ENCODE measurements around the gene CTDSPL. TPM values are rescaled to one million over a fixed set of nuclear protein-coding genes. Genes with fewer than 3 reads are reported as not detected.

Gene CTDSPL
- total RNA-seq, 8 experiments from 2014 or later: 6.6 to 31.9 (median 12.6) TPM

DNA sequence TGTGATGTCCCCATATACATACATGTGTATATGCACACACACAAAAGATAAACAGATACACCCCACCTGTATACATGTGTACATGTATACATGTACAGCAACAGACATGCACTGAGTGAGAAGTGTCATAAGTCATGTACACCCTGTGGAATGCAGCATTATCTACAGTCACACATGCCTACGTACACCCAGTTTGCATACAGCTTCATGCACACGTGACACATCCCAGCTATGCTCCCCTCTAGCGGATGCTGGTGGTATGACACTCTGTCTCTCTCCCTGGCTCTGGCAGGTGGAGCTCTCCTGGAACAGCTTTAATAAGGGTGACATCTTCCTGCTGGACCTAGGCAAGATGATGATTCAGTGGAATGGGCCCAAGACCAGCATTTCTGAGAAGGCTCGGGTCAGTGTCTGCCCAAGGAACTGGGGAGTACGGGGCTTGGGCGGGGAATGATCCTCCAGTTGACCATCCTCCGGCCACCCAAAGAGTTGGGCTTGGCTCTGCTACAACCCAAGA is 135.2 kb downstream of the CTDSPL start:
- H3K4me3 ChIP-seq: no peak overlapping the region
- no peak overlapping the region for H3K27ac ChIP-seq
- WGBS, 10 experiments: 0 to 27% (median 21%) methylated on average over 1 to 5 of the region's 7 CpGs; no CpG with 5 or more reads in 6 of the 10 experiments
- in situ Hi-C loops (cut with MboI; ENCODE audit: low pct_unique_long_range_greater_than_20kb in 2 of 9, low sequenced_read_pairs in 9 of 9, unreplicated experiment in 9 of 9): no loop called here
- H3K4me1 ChIP-seq (replicated peaks in 1 of 2): peaks cover 9 to 24% of the 10 kb centered on the region in 2 donors
- ATAC-seq (replicated peaks in 6 of 8): peak; percentile 3 to 52 (median 37)

DNA sequence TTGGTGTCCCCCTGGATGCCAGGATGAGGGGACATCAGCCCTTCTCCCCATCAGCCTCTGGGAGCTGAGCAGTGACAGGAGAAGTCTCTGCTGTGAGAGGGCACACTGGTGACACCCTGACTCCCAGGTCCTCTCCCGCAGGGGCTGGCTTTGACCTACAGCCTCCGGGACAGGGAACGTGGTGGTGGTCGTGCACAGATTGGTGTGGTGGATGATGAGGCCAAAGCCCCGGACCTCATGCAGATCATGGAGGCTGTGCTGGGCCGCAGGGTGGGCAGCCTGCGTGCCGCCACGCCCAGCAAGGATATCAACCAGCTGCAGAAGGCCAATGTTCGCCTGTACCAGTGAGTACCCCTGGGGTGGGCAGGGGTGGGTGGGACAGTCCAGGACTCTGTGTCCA is 135.7 kb downstream of the CTDSPL start:
- no peak overlapping the region for H3K27ac ChIP-seq
- H3K4me3 ChIP-seq: no peak overlapping the region
- WGBS, 10 experiments: 95 to 100% (median 100%) methylated on average over 1 to 4 of the region's 10 CpGs; no CpG with 5 or more reads in 7 of the 10 experiments
- in situ Hi-C loops (cut with MboI; ENCODE audit: low pct_unique_long_range_greater_than_20kb in 2 of 9, low sequenced_read_pairs in 9 of 9, unreplicated experiment in 9 of 9): no loop called here
- H3K4me1 ChIP-seq (replicated peaks in 1 of 2): peaks cover 9 to 24% of the 10 kb centered on the region in 2 donors
- ATAC-seq (replicated peaks in 6 of 8): no peak

DNA sequence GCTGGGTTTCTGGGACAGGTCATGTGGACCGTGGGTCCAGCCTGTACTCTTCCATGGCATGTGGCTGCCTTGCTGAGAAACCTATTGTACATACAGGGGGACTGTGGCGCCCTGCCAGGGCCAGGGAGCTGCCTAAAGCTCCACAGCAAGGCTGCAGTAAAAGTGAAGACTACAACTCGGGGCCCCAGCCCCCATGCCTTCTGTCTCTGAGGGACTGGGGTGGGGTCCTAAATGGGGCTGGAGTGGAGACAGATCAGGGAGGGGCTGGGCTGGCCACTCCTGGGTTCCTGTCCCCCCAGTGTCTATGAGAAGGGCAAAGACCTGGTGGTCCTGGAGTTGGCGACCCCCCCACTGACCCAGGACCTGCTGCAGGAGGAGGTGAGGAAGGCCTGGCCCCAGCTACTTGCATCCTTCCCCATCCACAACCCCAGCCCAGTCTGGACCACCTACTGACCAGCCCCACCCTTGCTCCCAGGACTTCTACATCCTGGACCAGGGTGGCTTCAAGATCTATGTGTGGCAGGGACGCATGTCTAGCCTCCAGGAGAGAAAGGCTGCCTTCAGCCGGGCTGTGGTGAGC is 136.2 kb downstream of the CTDSPL start:
- H3K4me3 ChIP-seq: no peak overlapping the region
- no peak overlapping the region for H3K27ac ChIP-seq
- in situ Hi-C loops (cut with MboI; ENCODE audit: low pct_unique_long_range_greater_than_20kb in 2 of 9, low sequenced_read_pairs in 9 of 9, unreplicated experiment in 9 of 9): no loop called here
- WGBS, 10 experiments: 60 to 100% (median 80%) methylated on average over 1 to 3 of the region's 6 CpGs; no CpG with 5 or more reads in 6 of the 10 experiments
- H3K4me1 ChIP-seq (replicated peaks in 1 of 2): peaks cover 9 to 24% of the 10 kb centered on the region in 2 donors
- no peak for ATAC-seq (replicated peaks in 6 of 8)

DNA sequence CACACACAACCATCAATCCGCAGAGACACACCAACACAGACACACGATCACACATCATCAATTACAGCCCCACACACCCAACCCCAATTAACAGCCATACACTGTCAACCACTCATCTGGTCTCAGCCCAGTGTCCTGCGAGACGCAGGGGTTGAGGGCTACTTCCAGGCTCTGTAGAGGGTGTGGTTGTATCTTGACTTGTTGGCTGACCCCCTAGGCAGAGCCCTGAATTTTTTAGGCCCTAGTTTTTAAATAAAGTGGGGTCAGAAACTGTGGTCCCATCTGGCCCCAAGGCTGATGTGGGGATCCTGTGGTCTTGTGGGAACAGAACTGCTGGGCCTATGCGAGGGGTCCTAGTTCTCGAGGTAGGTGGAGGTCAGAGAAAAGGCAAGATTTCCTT is 138.2 kb downstream of the CTDSPL start:
- H3K4me1 ChIP-seq (replicated peaks in 1 of 2): peaks cover 13 to 28% of the 10 kb centered on the region in 2 donors
- in situ Hi-C loops (cut with MboI; ENCODE audit: low pct_unique_long_range_greater_than_20kb in 2 of 9, low sequenced_read_pairs in 9 of 9, unreplicated experiment in 9 of 9): no loop called here
- 48 to 100% (median 100%) methylated on average over 1 to 3 of the region's 6 CpGs; no CpG with 5 or more reads in 6 of the 10 experiments for WGBS, 10 experiments
- H3K27ac ChIP-seq: no peak overlapping the region
- no peak for ATAC-seq (replicated peaks in 6 of 8)
- no peak overlapping the region for H3K4me3 ChIP-seq

DNA sequence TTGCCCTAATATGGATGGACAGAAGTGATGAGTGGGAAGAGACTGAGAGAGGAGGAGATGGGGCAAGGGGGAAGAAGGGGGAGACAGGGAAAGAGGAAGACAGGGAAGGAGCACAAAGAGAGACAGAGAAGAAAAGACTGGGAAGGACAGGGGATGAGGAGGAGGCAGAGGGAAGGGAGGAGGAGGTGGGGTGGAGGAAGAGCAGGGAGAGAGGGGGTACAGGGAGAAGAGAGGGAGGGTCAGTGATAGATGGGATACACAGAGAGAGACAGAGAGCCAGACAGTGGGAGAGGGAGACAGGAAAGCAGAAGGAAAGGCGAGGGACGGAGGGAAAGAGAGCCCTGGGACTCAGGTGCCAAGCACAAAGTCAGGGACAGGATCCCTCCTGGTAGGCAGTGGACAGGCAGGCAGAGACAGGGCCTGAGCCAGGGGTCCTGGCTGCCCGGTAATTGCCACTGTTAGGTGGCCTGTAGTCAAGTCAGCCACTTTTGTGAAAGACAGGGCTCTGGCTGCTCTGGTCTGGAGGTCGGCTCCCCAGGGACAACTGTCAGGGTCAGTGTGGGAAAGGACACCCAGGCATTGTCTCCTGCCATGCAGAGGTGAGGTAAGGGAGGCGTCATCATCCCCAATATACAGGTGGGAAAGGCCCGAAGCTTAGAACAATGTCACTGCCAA is 138.7 kb downstream of the CTDSPL start:
- Histone ChIP-seq H3K27ac (no peak overlapping the region), H3K4me3 (no peak overlapping the region), H3K4me1 (replicated peaks in 1 of 2) (peaks cover 18 to 33% of the 10 kb centered on the region in 2 donors)
- in situ Hi-C loops (cut with MboI; ENCODE audit: low pct_unique_long_range_greater_than_20kb in 2 of 9, low sequenced_read_pairs in 9 of 9, unreplicated experiment in 9 of 9): no loop called here
- WGBS, 10 experiments: 80 to 100% (median 93%) methylated on average over 1 to 2 of the region's 6 CpGs; no CpG with 5 or more reads in 5 of the 10 experiments
- ATAC-seq (replicated peaks in 6 of 8): no peak

DNA sequence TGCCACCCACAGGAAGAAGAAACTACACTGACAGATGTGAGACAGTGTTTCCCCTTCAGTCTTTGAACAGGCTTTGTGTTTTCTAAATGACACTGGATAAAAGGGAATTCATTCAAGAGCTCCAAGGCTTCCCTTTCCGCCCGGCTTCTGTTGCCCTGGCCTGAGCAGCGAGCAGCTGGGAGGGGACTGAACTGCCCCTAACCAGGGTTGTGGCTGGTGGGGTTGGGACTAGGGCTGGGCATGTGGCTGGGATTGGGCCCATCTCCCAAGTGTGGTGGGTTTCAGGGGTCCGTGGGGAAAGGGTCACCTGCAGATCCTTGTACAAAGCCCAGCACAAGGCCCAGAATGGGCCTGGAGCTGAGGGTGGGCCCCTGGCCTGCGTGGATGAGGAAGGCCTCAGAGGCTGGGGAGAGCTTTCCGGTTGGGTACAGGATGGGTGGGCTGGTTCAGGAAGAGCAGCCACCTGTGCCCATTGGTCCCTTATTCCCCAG is 139.3 kb downstream of the CTDSPL start:
- in situ Hi-C loops (cut with MboI; ENCODE audit: low pct_unique_long_range_greater_than_20kb in 2 of 9, low sequenced_read_pairs in 9 of 9, unreplicated experiment in 9 of 9): no loop called here
- Histone ChIP-seq H3K27ac (no peak overlapping the region), H3K4me1 (replicated peaks in 1 of 2) (peaks cover 19 to 36% of the 10 kb centered on the region in 2 donors), H3K4me3 (no peak overlapping the region)
- 33 to 100% (median 92%) methylated on average over 1 to 3 of the region's 6 CpGs; no CpG with 5 or more reads in 6 of the 10 experiments for WGBS, 10 experiments
- ATAC-seq (replicated peaks in 6 of 8): no peak

DNA sequence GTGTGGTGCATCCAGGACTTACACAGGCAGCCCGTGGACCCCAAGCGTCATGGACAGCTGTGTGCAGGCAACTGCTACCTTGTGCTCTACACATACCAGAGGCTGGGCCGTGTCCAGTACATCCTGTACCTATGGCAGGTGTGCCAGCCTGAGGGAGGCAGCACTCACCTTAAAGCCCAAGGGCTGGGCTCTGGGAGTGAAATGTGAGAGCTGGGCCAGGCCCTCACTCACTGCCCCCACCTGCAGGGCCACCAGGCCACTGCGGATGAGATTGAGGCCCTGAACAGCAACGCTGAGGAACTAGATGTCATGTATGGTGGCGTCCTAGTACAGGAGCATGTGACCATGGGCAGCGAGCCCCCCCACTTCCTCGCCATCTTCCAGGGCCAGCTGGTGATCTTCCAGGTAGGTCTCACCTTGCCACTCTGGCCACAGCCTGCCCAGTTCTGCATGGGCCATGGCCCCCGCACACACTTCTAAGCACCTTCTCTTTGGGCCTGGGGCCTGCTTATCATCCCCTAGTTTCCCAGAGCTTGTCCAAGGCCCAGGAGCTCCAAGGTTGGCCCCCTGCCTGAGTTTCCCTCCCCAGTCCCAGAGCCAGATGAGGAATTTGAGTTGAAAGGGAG is 139.9 kb downstream of the CTDSPL start:
- WGBS, 10 experiments: 90 to 100% methylated on average over 1 to 3 of the region's 9 CpGs; no CpG with 5 or more reads in 8 of the 10 experiments
- no peak overlapping the region for H3K4me3 ChIP-seq
- ATAC-seq (replicated peaks in 6 of 8): no peak
- peaks cover 19 to 36% of the 10 kb centered on the region in 2 donors for H3K4me1 ChIP-seq (replicated peaks in 1 of 2)
- no peak overlapping the region for H3K27ac ChIP-seq
- in situ Hi-C loops (cut with MboI; ENCODE audit: low pct_unique_long_range_greater_than_20kb in 2 of 9, low sequenced_read_pairs in 9 of 9, unreplicated experiment in 9 of 9): no loop called here

DNA sequence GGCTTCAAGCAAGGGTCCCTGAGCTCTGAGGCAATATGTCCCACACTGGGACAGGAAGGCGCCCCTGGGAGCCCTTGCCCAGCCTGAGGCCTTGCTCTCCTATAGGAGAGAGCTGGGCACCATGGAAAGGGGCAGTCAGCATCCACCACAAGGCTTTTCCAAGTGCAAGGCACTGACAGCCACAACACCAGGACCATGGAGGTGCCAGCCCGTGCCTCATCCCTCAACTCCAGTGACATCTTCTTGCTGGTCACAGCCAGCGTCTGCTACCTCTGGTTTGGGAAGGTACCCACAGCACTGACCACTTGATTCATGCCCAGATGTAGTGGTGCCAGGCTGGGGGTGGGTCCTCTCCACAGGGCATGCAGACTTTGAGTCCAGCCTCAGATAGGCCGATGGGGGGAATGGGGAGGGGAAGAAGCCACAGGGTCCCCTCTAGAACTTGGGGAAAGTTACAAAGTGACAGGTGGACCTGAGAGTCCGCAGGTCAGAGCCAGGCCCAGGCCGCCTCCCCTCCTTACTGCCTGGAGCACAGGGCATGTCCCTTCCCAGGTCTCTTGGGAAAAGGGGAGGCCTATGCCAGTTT is 140.7 kb downstream of the CTDSPL start:
- H3K4me1 ChIP-seq (replicated peaks in 1 of 2): peaks cover 19 to 36% of the 10 kb centered on the region in 2 donors
- in situ Hi-C loops (cut with MboI; ENCODE audit: low pct_unique_long_range_greater_than_20kb in 2 of 9, low sequenced_read_pairs in 9 of 9, unreplicated experiment in 9 of 9): no loop called here
- 80 to 100% (median 100%) methylated on average over 1 of the region's 6 CpGs; no CpG with 5 or more reads in 5 of the 10 experiments for WGBS, 10 experiments
- H3K4me3 ChIP-seq: no peak overlapping the region
- ATAC-seq (replicated peaks in 6 of 8): no peak
- H3K27ac ChIP-seq: no peak overlapping the region

DNA sequence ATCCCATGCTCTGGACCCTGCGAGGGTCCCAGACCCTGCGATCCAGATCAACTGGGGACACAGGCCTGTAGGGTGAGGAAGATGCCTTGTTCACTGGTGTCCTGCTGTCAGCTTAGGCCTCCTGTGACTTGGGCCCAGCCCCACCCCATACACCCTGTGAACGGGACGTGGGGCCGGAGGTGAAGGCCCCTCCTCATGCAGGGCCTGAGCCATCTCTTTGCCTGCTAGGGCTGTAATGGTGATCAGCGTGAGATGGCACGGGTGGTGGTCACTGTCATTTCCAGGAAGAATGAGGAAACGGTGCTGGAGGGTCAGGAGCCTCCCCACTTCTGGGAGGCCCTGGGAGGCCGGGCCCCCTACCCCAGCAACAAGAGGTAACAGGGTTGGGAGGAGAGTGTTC is 141.3 kb downstream of the CTDSPL start:
- H3K27ac ChIP-seq: no peak overlapping the region
- H3K4me1 ChIP-seq (replicated peaks in 1 of 2): peaks cover 19 to 36% of the 10 kb centered on the region in 2 donors
- no peak overlapping the region for H3K4me3 ChIP-seq
- WGBS, 10 experiments: 80% methylated on average over 1 of the region's 9 CpGs; no CpG with 5 or more reads in 9 of the 10 experiments
- no peak for ATAC-seq (replicated peaks in 6 of 8)
- in situ Hi-C loops (cut with MboI; ENCODE audit: low pct_unique_long_range_greater_than_20kb in 2 of 9, low sequenced_read_pairs in 9 of 9, unreplicated experiment in 9 of 9): no loop called here

DNA sequence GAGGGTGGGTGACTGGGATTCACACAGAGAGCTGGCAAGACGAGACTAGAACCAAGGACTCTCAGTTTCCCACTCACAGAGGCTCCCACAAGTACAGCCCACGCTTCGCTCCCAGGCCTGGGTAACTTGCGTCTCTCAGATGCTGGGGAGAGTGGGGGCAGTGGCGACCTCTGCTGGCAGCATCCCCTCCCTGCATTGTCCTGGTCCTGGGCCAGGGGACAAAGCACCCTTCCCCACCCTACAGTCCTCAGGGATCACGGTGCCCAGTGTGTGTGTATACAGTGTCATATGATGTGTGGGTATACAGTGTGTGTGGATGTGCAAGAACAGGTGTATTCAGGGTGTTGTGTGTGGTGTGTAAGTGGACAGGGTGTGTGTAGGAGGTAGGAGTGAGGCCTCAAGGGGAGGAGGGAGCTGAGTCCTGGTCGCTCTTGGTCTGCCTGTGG is 141.7 kb downstream of the CTDSPL start:
- no peak overlapping the region for H3K4me3 ChIP-seq
- peak; percentile 10 to 61 (median 44) for ATAC-seq (replicated peaks in 6 of 8)
- H3K4me1 ChIP-seq (replicated peaks in 1 of 2): peaks cover 19 to 34% of the 10 kb centered on the region in 2 donors
- in situ Hi-C loops (cut with MboI; ENCODE audit: low pct_unique_long_range_greater_than_20kb in 2 of 9, low sequenced_read_pairs in 9 of 9, unreplicated experiment in 9 of 9): no loop called here
- H3K27ac ChIP-seq: no peak overlapping the region
- 41 to 100% (median 50%) methylated on average over 1 to 6 of the region's 7 CpGs; no CpG with 5 or more reads in 7 of the 10 experiments for WGBS, 10 experiments

DNA sequence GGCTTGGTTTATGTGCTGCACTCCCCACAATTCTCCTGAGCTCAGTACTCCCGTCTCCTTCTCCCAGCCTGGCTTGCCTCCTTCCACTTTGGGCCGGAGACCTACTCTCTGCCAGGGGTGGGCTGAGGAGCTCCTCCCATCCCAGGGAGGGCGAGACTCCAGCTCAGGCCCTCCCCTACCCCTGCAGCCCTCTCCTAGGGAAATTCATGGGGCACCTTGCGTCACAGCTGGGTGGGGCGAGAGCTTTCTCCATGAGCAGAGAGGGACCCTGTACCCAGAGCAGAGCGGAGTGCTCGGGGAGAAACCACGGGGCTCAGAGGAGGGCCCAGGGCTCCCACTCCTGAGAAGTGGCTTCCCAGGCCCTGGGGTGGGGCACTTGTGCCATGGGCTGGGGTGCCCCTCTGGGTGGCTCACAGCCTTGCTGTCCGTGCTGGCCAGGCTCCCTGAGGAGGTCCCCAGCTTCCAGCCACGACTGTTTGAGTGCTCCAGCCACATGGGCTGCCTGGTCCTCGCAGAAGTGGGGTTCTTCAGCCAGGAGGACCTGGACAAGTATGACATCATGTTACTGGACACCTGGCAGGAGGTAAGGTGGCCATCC is 142.2 kb downstream of the CTDSPL start:
- in situ Hi-C loops (cut with MboI; ENCODE audit: low pct_unique_long_range_greater_than_20kb in 2 of 9, low sequenced_read_pairs in 9 of 9, unreplicated experiment in 9 of 9): no loop called here
- no peak overlapping the region for H3K4me3 ChIP-seq
- ATAC-seq (replicated peaks in 6 of 8): peak; percentile 0 to 28 (median 6)
- H3K4me1 ChIP-seq (replicated peaks in 1 of 2): peaks cover 19 to 30% of the 10 kb centered on the region in 2 donors
- H3K27ac ChIP-seq: no peak overlapping the region
- WGBS, 10 experiments: 38 to 100% (median 83%) methylated on average over 1 to 5 of the region's 11 CpGs; no CpG with 5 or more reads in 3 of the 10 experiments

DNA sequence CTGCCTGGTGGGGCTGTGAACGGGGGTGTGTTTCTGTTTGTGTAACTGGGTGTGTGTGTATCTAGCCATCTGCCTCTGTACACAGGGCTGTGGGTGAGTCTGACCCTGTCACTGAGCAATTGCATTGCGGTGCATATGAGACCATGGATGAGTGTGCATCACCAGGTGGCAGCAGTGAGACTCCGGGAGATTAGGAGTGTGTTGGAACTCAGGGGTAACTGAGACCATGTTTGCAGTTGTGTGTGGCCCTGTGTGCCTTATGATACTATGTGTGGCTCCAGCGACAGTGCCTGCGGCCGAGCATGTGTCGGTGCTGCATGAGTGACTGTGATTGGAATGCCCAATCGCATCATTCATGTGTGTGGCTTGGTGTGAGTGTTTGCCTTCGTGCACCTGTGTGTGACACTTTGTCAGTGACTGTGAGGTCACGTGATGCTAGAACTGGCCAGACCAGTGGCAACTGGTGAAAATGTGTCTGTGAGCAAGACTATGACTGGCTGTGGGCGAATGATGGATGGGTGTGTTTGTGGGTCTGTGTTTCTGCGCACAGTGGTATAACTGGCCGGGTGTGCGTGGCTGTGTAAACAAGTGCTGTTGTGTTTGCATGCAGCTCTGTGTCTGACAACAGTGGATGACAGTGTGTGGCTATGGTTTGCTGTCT is 142.9 kb downstream of the CTDSPL start:
- ATAC-seq (replicated peaks in 6 of 8): peak; percentile 70 to 80 (median 73)
- Histone ChIP-seq H3K4me1 (replicated peaks in 1 of 2) (peaks cover 14 to 25% of the 10 kb centered on the region in 2 donors), H3K27ac (no peak overlapping the region), H3K4me3 (no peak overlapping the region)
- in situ Hi-C loops (cut with MboI; ENCODE audit: low pct_unique_long_range_greater_than_20kb in 2 of 9, low sequenced_read_pairs in 9 of 9, unreplicated experiment in 9 of 9): no loop called here
- 0 to 100% (median 77%) methylated on average over 1 to 6 of the region's 14 CpGs; no CpG with 5 or more reads in 4 of the 10 experiments for WGBS, 10 experiments
